HEK293 (cell line): ENCODE measurements around the gene WRNIP1.

Experiments
- CTCF ChIA-PET: fragments of 350-600 bp; formaldehyde crosslinking; extraction: SDS; loops from one replicate; lab custom pipeline; 2021; ENCODE audit warnings: antibody characterized with exemption; lab: Yijun Ruan, JAX
- POLR2A ChIA-PET: fragments of 300-600 bp; formaldehyde crosslinking; extraction: SDS; loops from one replicate; lab custom pipeline; 2020; ENCODE audit warnings: antibody characterized with exemption, inconsistent platforms; lab: Yijun Ruan, JAX
- H3K27ac ChIP-seq: fragments of 200-500 bp; sonication (Bioruptor generic); 2 replicates; pipeline ENCODE4 v1.5.1; 2014; ENCODE audit warnings: low read depth, low read length, control low read depth, inconsistent platforms; ENCODE audit errors: extremely low read depth
- H3K36me3 ChIP-seq, 2 experiments: fragments of 200-500 bp in 1 of 2; sonication (Bioruptor generic) in 1 of 2; 1 replicate in 1 of 2; 2 replicates in 1 of 2; pipeline ENCODE4 v1.5.1; 2014 to 2017; ENCODE audit warnings: inconsistent platforms in 2 of 2, low read length in 2 of 2; ENCODE audit not compliant: control insufficient read depth in 2 of 2, insufficient read depth in 1 of 2
- H3K4me1 ChIP-seq: fragments of 200-500 bp; sonication (Bioruptor generic); 2 replicates; pipeline ENCODE4 v1.5.1; 2014; ENCODE audit warnings: mild to moderate bottlenecking, low read length, inconsistent platforms; ENCODE audit not compliant: control insufficient read depth, insufficient read depth
- H3K4me3 ChIP-seq: 2 replicates; pipeline ENCODE4 v1.5.1; 2011; ENCODE audit warnings: low read depth, mild to moderate bottlenecking, control low read depth, low read length, moderate library complexity
- H3K9me3 ChIP-seq: fragments of 200-500 bp; sonication (Bioruptor generic); 2 replicates; pipeline ENCODE4 v1.5.1; 2014; ENCODE audit warnings: low read depth, low read length, inconsistent platforms; ENCODE audit not compliant: control insufficient read depth, insufficient read depth
- GLI4 ChIP-seq: fragments of 450-650 bp; formaldehyde crosslinking; IDR thresholded peaks from 2 replicates; pipeline ENCODE4 v1.5.1; 2016; ENCODE audit warnings: missing biosample characterization, missing genetic modification characterization
- KLF8 ChIP-seq: fragments of 450-650 bp; formaldehyde crosslinking; IDR thresholded peaks from 2 replicates; pipeline ENCODE4 v1.5.1; 2016; ENCODE audit warnings: missing biosample characterization, missing genetic modification characterization
- MZF1 ChIP-seq: fragments of 450-650 bp; formaldehyde crosslinking; IDR thresholded peaks from 2 replicates; pipeline ENCODE4 v1.5.1; 2017; ENCODE audit warnings: missing biosample characterization, missing genetic modification characterization, borderline replicate concordance
- OSR2 ChIP-seq: fragments of 450-650 bp; formaldehyde crosslinking; IDR thresholded peaks from 2 replicates; pipeline ENCODE4 v1.5.1; 2016; ENCODE audit warnings: missing biosample characterization, missing genetic modification characterization
- SETDB1 ChIP-seq: IDR thresholded peaks from one replicate; pipeline ENCODE4 v1.6.1; 2017; ENCODE audit warnings: mild to moderate bottlenecking, low read length, moderate library complexity, mixed read lengths; ENCODE audit not compliant: insufficient read length
- ZBTB1 ChIP-seq: fragments of 450-650 bp; formaldehyde crosslinking; IDR thresholded peaks from 2 replicates; pipeline ENCODE4 v1.5.1; 2016; ENCODE audit warnings: missing biosample characterization, missing genetic modification characterization
- ZBTB11 ChIP-seq: fragments of 450-650 bp; formaldehyde crosslinking; conservative IDR thresholded peaks from 2 replicates; pipeline ENCODE4 v1.5.1; 2016; ENCODE audit warnings: low read depth, missing biosample characterization, missing genetic modification characterization
- ZNF133 ChIP-seq: fragments of 450-650 bp; formaldehyde crosslinking; IDR thresholded peaks from 2 replicates; pipeline ENCODE4 v1.5.1; 2016; ENCODE audit warnings: missing biosample characterization, missing genetic modification characterization
- ZNF157 ChIP-seq: fragments of 450-650 bp; formaldehyde crosslinking; IDR thresholded peaks from 2 replicates; pipeline ENCODE4 v1.5.1; 2016; ENCODE audit warnings: missing biosample characterization, missing genetic modification characterization
- ZNF221 ChIP-seq: fragments of 450-650 bp; formaldehyde crosslinking; IDR thresholded peaks from 2 replicates; pipeline ENCODE4 v1.5.1; 2017; ENCODE audit warnings: missing biosample characterization, missing genetic modification characterization, borderline replicate concordance
- ZNF354C ChIP-seq: fragments of 450-650 bp; formaldehyde crosslinking; IDR thresholded peaks from 2 replicates; pipeline ENCODE4 v1.5.1; 2016; ENCODE audit warnings: missing biosample characterization, missing genetic modification characterization, low read depth, borderline replicate concordance
- ZNF394 ChIP-seq: fragments of 450-650 bp; formaldehyde crosslinking; IDR thresholded peaks from 2 replicates; pipeline ENCODE4 v1.5.1; 2016; ENCODE audit warnings: missing biosample characterization, missing genetic modification characterization, mild to moderate bottlenecking, moderate library complexity, borderline replicate concordance
- ZNF423 ChIP-seq: fragments of 450-650 bp; formaldehyde crosslinking; IDR thresholded peaks from 2 replicates; pipeline ENCODE4 v1.5.1; 2016; ENCODE audit warnings: missing biosample characterization, missing genetic modification characterization
- ZNF433 ChIP-seq: fragments of 450-650 bp; formaldehyde crosslinking; IDR thresholded peaks from 2 replicates; pipeline ENCODE4 v1.5.1; 2016; ENCODE audit warnings: missing biosample characterization, missing genetic modification characterization, low read depth
- ZNF530 ChIP-seq: fragments of 450-650 bp; formaldehyde crosslinking; IDR thresholded peaks from 2 replicates; pipeline ENCODE4 v1.5.1; 2016; ENCODE audit warnings: low read depth, missing biosample characterization, missing genetic modification characterization
- ZNF610 ChIP-seq: fragments of 450-650 bp; formaldehyde crosslinking; IDR thresholded peaks from 2 replicates; pipeline ENCODE4 v1.5.1; 2016; ENCODE audit warnings: missing biosample characterization, missing genetic modification characterization, borderline replicate concordance
- ZNF639 ChIP-seq: fragments of 450-650 bp; formaldehyde crosslinking; IDR thresholded peaks from 2 replicates; pipeline ENCODE4 v1.5.1; 2016; ENCODE audit warnings: missing biosample characterization, missing genetic modification characterization
- ZNF670 ChIP-seq: fragments of 450-650 bp; formaldehyde crosslinking; IDR thresholded peaks from 2 replicates; pipeline ENCODE4 v1.5.1; 2016; ENCODE audit warnings: missing biosample characterization, missing genetic modification characterization, low read depth
- ZNF692 ChIP-seq: fragments of 450-650 bp; formaldehyde crosslinking; IDR thresholded peaks from 2 replicates; pipeline ENCODE4 v1.5.1; 2016; ENCODE audit warnings: missing biosample characterization, missing genetic modification characterization
- ZSCAN5A ChIP-seq: fragments of 450-650 bp; formaldehyde crosslinking; IDR thresholded peaks from 2 replicates; pipeline ENCODE4 v1.5.1; 2016; ENCODE audit warnings: missing biosample characterization, missing genetic modification characterization

The WRNIP1 gene

GRCh38 chr6:2803731-2804429 lies 38.7 kb downstream of the WRNIP1 start:
- no peaks in the 10 kb centered on the region; the same call in 1 of the 2 replicates for H3K4me1 ChIP-seq
- ChIA-PET POLR2A (interaction anchor here (0.5 to 1.6 kb wide), 2 partner anchors 13 to 38 kb away, joined by 3 to 4 read pairs; partner anchors contain the start of gene SERPINB1), CTCF (interaction anchor here (0.6 to 1.8 kb wide), 2 partner anchors 12 to 13 kb away, joined by 3 to 9 read pairs; no protein-coding TSS in a partner anchor)
- H3K9me3 ChIP-seq = no peaks in the 10 kb centered on the region
- H3K36me3 ChIP-seq = no peaks in the 10 kb centered on the region
- no peak overlapping the region for H3K4me3 ChIP-seq
- no peak overlapping the region for H3K27ac ChIP-seq
- TF ChIP-seq GLI4 (tag by site-specific recombination) = no peak
- TF ChIP-seq MZF1 (tag by site-specific recombination) = no peak
- TF ChIP-seq ZNF133 (tag by site-specific recombination) = no peak
- TF ChIP-seq ZNF670 (tag by site-specific recombination) = no peak
- TF ChIP-seq ZNF157 (tag by site-specific recombination) = no peak
- TF ChIP-seq KLF8 (tag by site-specific recombination) = no peak
- TF ChIP-seq ZNF221 (tag by site-specific recombination) = no peak
- no peak for TF ChIP-seq ZBTB1 (tag by site-specific recombination)
- TF ChIP-seq ZNF423 = no peak
- no peak for TF ChIP-seq ZNF354C (tag by site-specific recombination)
- TF ChIP-seq SETDB1 = no peak
- no peak for TF ChIP-seq ZNF639 (tag by site-specific recombination)
- TF ChIP-seq OSR2 = no peak
- TF ChIP-seq ZNF394 (tag by site-specific recombination) = no peak
- TF ChIP-seq ZNF692 (tag by site-specific recombination) = no peak
- no peak for TF ChIP-seq ZNF433
- TF ChIP-seq ZNF610 (tag by site-specific recombination) = no peak
- TF ChIP-seq ZBTB11 (tag by site-specific recombination) = no peak
- no peak for TF ChIP-seq ZNF530 (tag by site-specific recombination)
- TF ChIP-seq ZSCAN5A (tag by site-specific recombination) = no peak
